Stimulated activated CD4-positive, alpha-beta T cell treated with anti-CD3 and anti-CD28 coated beads, Interleukin-1b, Interleukin-23, amount 100 ng/mL, for 24 hours (primary cell): ENCODE results near the gene DLL3.

ENCODE experiments used
- DNase-seq, 4 experiments: peaks; one replicate each; pipeline ENCODE4 v3.0.0-alpha.2; 2020; ENCODE audit warnings: low read depth in 4 of 4, low spot score in 1 of 4

DLL3 gene

DNA sequence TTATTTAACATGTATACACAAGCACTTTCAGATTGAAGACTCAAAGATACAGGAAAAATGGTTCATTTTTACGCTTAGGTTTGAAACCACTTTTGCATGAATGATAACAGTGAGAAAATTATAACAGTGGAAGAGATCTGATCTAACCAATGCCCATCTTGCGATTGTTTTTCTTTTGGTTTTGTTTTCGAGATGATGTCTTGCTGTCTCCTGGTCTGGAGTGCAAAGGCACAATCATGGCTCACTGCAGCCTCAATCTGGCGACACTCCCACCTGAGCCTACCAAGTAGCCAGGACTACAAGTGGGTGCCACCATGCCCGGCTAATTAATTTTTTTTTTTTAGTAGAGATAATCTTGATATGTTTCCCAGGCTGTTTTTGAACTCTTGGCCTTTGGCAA, 51.5 kb downstream of the DLL3 start:
- no peak for DNase-seq

GRCh38 chr19:39553082-39553652, 54.4 kb downstream of the DLL3 start:
- no peak for DNase-seq

- DNase-seq, result no peak
Observed at GRCh38 chr19:39554701-39555311, 56.1 kb downstream of the DLL3 start.

DNA sequence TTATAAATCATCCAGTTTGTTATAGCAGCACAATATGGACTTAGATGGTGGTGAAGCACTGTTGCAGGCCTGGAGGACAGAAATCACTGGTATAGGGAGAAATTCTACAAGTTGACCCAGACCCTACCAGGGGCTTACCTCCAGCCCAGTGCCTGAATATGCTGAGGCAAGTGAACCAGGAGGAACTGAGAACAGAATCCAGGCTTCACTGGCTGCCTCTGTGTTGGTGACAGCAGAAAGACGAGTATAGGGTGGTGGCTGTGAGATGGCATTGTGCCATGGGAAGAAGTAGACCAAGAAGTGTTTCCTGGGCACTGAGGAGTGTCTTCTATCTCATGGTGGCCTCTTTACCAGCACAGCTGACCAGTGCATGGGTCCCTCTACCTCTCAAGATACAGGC, 57.1 kb downstream of the DLL3 start:
- no peak for DNase-seq
